ENCODE measurements around the gene RINL.
A peak's percentile ranks its signal among the peaks of the same experiment; 100 is the strongest.
"Not testable (repeated sequence)": the region's sequence is repeated elsewhere in the genome, so short reads cannot be mapped to it uniquely, and the experiment has no call there.

RINL gene

GRCh38 chr19:38904581-38905539 is 26.8 kb upstream of the RINL start:
- DNase-seq (ENCODE audit: low spot score), result no peak

- DNase-seq (ENCODE audit: low spot score), result no peak
Measured at GRCh38 chr19:38901683-38902082, 23.6 kb upstream of the RINL start.

DNA sequence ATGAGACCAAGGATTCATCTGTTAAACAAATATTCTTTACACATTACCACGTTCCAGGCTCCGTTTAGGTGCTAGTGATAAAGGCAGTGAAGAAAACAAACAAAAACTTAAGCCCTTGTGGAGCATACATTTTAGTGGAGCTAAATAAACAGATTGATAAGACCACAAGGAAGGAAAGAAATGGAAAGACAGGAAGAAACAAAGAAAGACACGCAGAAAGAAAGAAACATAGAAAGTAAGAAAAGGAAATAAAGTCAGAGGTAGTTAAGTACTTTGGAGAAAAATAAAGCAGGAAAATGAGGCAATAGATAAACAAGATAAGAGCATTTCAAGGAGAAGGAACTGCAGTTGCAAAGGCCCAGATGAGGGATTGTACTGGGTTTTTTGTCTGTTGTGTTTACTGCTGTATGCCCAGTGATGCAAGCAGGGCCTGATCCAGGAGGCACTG is 22.7 kb upstream of the RINL start:
- DNase-seq (ENCODE audit: low spot score), result no peak

GRCh38 chr19:38900202-38900629 is 22.1 kb upstream of the RINL start:
- DNase-seq (ENCODE audit: low spot score), result no peak

- peak; percentile 98 for DNase-seq (ENCODE audit: low spot score)
Measured at GRCh38 chr19:38899447-38900201, 21.5 kb upstream of the RINL start, which contains the start of the genes NFKBIB and SIRT2. Gene NFKBIB, plus strand, starts transcription at chr19:38899969. Its CDS starts 64 bp downstream, at chr19:38900033. Gene SIRT2, minus strand, starts transcription at chr19:38899618. Its CDS starts 97 bp downstream, at chr19:38899521.

DNA sequence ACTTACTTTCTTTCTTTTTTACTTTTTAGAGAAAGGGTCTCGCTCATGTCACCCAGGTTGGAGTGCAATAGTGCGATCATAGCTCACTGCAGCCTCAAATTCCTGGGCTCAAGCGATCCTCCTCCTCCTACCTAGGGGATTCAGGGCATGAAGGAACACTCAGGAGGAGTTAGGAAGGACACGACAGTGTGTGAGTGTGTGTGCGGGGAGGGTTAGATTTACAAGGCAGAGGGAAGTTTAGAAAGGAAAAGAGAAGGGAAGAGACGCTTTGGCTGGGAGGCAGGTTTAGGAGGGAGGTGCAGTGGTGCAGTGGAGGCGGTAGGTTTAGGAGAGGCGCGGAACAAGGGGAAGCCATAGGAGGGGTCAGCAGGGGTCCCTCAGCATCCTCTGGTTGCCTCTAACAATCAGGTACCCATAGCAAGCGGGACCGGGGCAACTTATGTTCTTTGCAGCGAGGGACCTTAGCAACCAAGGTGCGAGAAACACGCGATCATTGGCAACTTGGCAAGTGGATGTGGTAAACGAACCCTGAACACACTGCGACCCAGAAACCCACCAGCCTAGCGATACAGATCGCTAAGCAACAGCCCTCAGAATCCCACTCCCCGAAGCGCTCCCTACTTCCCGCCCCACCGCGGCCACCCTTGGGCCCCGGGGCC is 20.8 kb upstream of the RINL start:
- no peak for DNase-seq (ENCODE audit: low spot score)

DNA sequence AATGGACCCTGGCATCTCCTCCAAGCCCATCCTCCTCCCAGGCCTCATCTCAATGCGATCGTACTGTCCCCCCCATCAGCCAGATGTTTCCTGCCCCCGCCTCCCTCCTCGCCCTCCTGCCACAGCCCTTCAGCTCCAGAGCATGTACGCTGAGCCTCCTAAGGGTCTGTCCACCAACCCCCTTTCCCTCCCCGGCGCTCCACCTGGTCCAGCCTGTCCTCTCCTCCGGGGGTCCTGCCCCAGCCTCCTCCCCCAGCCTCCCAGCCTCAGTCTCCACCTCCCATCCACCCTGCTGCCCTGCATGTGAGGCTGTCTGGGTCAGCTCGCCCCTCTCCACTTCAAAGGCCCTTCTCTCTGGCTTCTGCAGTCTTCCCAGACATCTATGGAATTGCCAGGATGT is 16.9 kb upstream of the RINL start:
- DNase-seq (ENCODE audit: low spot score), result no peak

- DNase-seq (ENCODE audit: low spot score), result no peak
Measured at GRCh38 chr19:38893341-38893771, 15.3 kb upstream of the RINL start.

DNA sequence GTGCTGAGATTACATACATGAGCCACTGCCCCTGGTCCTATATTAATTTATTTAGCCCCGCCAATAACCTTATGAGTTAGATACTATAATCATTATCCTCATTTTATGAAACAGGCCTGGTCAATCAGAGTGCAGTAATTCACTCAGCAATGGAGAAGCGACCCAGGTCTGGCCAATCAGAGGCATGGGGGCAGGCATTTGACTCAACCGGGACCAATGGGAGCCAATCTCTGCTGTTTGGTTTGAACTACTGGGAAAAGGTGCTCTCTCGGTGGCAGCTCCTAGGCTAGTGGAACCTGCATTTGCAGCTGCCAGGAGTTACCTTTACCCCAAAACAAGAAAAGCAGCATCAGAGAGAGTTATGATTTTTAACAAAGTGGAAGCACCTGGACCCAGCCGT is 14.8 kb upstream of the RINL start:
- DNase-seq (ENCODE audit: low spot score), result no peak

DNA sequence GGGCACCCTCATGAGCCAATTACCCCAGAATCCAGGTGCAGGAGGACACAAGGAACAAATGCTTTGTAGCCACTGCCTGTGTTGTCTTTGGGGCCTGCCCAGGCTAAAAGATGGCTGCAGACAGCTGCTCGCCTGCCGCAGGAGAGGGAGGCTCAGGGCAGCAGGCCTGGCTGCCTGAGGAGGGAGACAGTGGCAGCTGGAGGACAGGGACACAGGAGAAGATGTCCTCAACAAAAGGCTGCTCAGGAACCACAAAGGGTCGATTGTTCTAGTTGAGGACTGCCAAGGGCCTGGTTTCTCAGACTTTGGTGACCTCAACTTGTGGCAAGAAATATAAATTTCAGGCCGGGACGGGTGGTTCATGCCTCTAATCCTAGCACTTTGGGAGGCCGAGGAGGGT is 13.7 kb upstream of the RINL start:
- DNase-seq (ENCODE audit: low spot score), result no peak

DNA sequence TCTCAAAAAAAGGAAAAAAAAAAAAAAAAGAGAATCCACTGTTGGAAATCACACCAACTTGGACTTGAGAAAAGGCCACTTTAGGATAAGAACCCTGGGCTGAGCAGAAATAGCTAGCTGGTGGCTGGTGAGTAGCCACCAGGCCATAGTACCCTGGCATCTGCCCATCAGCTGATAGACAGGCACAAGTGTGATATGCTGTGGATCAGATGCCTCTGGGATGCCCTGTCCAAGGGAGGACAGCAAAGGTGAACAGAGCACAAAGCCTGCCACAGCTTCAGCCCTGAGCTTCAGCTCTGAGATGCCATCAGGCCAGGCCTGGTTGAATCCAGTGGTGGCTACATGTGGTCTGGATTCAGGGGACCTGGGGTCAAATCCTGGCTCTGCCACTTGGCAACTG is 12.6 kb upstream of the RINL start:
- DNase-seq (ENCODE audit: low spot score), result no peak

GRCh38 chr19:38889803-38890202 is 11.7 kb upstream of the RINL start:
- DNase-seq (ENCODE audit: low spot score), result no peak

DNA sequence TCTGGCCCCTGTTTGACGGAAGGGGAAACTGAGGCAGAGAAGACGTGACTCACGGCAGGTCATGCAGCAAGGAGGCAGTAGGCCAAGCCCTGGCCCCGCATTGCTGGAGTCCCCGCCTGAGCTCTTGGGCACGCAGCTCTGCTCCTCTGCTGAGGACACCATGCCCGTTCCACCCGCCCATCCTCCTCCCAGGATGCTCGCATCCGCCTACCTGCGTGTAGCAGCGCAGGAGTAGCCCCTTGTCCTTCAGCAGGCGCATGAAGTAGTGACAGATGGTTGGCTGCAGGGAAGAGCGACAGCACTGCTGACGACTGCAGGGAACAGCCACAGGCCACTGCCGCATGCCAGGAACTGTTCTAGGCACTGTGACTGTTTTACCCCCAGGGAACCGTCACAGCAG is 10.8 kb upstream of the RINL start:
- DNase-seq (ENCODE audit: low spot score), result no peak

DNA sequence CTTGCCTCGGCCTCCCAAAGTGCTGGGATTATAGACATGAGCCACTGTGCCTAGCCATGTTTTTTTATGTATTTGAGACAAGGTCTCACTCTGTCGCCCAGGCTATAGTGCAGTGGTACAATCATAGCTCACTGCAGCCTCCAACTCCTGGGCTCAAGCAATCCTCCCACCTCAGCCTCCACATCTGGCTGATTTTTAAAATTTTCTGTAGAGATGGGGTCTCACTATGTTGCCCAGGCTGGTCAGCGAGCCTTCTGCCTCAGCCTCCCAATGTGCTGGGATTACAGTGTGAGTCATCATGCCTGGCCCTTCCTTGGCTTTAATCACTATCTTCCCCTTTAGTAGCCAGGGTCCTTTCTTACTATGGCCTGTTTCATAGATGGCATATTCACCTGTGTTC is 6.6 kb upstream of the RINL start:
- DNase-seq (ENCODE audit: low spot score), result not testable (repeated sequence)

GRCh38 chr19:38883286-38883685 is 5.2 kb upstream of the RINL start:
- no peak for DNase-seq (ENCODE audit: low spot score)

GRCh38 chr19:38880882-38881609 is 3.0 kb upstream of the RINL start:
- no peak for DNase-seq (ENCODE audit: low spot score)

DNA sequence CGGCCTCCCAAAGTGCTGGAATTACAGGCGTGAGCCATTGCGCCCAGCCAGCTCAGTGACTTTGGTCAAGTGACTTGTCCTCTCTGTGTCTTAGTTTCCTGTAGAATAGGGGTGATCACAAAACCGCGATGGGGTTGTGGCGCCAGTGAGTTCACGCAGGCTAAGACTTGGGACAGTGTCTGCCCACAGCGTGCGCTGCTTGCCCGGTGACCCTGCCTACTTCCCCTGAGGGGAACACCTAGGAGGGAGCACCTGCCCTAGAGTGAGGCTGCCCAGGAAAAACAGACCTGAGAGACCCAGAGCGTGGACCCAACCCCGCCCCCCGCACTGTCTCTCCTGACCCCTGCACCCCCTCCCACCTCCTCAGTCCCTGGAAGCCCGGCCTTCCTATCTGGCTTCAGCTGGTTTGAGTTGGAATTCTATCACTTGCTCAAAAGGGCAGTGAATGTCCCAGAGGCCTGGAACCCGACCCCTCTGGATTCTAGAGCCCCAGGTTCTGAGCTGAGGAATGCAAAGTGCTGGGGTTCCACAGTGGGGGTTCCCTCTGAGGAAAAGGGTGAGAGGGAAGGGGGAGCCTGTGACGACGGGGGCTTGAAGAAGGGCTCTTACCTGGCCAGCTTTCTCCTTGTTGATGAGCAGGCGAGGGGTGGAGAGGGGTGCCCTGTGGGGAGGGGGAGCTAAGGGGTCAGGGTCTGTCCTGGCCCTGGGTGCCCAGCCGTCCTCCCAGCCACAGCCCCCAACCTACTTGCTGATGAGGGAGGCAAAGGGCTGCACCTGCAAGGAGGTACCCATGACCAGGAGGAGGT is 2.2 kb upstream of the RINL start:
- DNase-seq (ENCODE audit: low spot score), result no peak

DNA sequence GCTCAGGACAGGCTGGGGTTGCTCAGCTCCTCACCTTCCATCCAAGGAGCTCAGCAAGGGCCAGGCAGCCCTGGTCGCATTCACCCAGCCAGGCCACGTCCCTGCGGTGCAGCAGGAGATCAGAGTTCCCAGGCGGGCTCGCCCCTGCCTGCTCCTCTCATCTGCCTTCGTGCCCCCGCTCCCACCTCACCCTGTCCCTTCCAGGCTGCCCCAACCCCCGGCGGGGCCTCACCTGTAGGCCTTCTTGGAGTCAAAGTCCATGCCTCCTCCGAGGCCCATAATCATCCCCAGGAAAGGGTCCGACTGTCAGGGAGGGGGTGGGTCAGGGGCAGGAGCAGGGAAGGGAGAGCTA is 1.3 kb upstream of the RINL start:
- DNase-seq (ENCODE audit: low spot score), result no peak

DNA sequence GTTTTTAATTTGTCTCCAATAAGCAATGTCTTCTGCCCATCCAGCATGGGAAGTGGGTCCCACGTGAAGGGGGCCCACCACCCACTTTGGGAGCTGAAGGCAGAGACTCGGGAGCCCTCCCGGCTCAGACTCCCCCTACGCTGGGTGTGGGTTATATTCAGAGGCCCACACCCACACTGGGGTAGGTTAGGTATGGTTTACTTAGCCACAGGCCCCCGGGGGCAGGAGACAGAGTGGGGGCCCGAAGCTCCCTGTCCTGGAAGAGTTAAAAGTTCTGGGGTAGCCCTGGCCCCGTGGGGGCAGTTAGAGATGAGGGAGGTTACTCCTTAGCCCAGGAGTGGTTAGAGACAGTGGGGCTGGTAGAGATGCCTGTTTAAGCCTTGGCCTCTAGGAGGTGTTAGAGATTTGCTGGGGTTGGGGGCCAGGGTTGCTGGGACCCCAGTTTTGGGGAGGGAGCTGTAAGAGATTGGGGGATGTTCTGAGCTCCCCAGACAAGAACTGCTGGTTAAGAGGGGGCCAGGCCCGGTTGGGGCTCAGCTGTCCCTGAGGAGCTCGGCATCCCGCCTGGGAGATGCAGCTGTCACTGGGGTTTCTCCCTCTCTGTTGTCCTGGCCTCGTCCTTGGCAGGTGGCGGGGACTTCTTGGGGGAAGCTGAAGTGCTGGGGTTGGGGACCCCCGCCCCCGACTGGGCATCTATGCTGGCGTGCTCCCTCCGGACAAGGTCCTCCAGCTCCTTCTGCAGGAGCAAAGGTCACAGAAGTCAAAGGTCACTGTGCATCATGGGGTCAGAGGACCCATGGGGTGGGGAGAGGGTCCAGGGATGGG is 712 bp upstream of the RINL start:
- no peak for DNase-seq (ENCODE audit: low spot score)
